Fibroblast of pulmonary artery (primary cell): ENCODE results near the gene IER5.
A peak's percentile ranks its signal among the peaks of the same experiment; 100 is the strongest.

Source experiments
- DNase-seq: peaks from one replicate; pipeline ENCODE4 v3.0.0-alpha.2; 2010; ENCODE audit warnings: low read depth
- H3K4me3 ChIP-seq: replicated peaks from 2 replicates; pipeline ENCODE4 v1.5.1; 2011; ENCODE audit warnings: low read depth, mild to moderate bottlenecking, control low read depth, low read length, moderate library complexity
- TF ChIP-seq, protein P1 (sequence below): IDR thresholded peaks from 2 replicates; pipeline ENCODE4 v1.5.1; 2011; ENCODE audit warnings: mild to moderate bottlenecking, control low read depth, low read length, inconsistent platforms; ENCODE audit errors: missing control alignments

The IER5 gene

DNA sequence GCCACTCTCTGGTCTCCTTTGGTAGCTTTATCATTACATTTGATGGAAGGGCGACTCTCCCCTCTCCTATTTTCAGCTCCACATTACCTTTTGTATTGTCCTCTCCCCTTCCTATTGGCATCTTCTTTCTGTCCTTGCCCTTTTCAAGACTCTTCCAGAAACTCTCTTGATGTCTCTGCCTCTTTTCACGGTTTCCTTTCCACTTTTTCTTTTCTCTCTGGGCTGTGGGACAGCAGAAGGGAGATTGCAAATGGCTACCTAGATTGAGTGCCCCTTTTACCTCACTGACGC lies 17.5 kb downstream of the IER5 start:
- no peak overlapping the region for H3K4me3 ChIP-seq

GRCh38 chr1:181106479-181106878 lies 18.0 kb downstream of the IER5 start:
- no peak for DNase-seq
- TF ChIP-seq, protein P1, sequence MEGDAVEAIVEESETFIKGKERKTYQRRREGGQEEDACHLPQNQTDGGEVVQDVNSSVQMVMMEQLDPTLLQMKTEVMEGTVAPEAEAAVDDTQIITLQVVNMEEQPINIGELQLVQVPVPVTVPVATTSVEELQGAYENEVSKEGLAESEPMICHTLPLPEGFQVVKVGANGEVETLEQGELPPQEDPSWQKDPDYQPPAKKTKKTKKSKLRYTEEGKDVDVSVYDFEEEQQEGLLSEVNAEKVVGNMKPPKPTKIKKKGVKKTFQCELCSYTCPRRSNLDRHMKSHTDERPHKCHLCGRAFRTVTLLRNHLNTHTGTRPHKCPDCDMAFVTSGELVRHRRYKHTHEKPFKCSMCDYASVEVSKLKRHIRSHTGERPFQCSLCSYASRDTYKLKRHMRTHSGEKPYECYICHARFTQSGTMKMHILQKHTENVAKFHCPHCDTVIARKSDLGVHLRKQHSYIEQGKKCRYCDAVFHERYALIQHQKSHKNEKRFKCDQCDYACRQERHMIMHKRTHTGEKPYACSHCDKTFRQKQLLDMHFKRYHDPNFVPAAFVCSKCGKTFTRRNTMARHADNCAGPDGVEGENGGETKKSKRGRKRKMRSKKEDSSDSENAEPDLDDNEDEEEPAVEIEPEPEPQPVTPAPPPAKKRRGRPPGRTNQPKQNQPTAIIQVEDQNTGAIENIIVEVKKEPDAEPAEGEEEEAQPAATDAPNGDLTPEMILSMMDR = no peak
- H3K4me3 ChIP-seq = no peak overlapping the region

More for the DNA sequence above, 17.5 kb downstream of the IER5 start:
- TF ChIP-seq, protein P1 = no peak
- DNase-seq = no peak

DNA sequence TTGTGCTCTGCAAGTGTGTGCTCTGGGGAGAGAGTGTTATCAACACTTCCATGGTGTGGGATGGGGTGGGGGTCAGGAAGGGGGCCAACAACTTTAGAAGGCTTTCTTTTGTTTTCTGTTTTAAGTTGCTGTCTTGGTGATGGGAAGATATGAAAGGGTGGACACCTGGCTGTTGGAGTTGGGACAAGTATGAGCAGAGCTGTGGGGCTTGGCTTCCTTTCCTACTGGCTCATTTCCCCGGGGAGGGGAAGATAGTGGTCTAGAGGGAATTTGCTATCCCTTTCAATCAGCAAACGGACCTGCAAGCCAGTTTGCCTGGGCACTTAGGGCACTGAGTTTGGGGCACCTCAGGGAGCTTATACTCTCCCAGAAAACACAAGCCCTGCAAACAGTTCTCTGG lies 19.2 kb downstream of the IER5 start:
- DNase-seq = no peak
- no peak overlapping the region for H3K4me3 ChIP-seq
- TF ChIP-seq, protein P1 = no peak

- no peak for DNase-seq
- H3K4me3 ChIP-seq = no peak overlapping the region
- TF ChIP-seq, protein P1 = no peak
Measured at GRCh38 chr1:181108304-181108867, 19.9 kb downstream of the IER5 start.

GRCh38 chr1:181110013-181110412 lies 21.5 kb downstream of the IER5 start:
- H3K4me3 ChIP-seq = no peak overlapping the region
- TF ChIP-seq, protein P1 = no peak
- no peak for DNase-seq

DNA sequence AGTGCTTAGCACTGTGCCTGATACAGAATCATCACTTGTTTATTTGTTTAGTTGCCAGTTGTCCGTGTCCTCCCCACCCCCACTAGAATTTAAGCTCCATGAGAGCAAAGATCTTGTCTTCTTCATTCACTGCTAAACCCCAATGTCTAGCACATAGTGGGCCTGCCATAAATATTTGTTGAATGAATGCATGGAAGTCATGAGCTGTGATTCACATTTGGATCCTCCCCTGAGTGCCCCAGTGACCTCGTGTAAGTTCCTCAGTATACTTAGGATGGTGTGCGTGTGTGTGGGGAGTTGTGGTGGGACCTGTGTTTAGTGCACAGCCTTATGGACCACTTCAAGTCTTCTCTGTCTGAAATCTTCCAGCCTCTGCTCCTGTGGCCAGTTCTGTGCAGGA lies 23.1 kb downstream of the IER5 start:
- H3K4me3 ChIP-seq = no peak overlapping the region
- DNase-seq = no peak
- TF ChIP-seq, protein P1 = no peak

DNA sequence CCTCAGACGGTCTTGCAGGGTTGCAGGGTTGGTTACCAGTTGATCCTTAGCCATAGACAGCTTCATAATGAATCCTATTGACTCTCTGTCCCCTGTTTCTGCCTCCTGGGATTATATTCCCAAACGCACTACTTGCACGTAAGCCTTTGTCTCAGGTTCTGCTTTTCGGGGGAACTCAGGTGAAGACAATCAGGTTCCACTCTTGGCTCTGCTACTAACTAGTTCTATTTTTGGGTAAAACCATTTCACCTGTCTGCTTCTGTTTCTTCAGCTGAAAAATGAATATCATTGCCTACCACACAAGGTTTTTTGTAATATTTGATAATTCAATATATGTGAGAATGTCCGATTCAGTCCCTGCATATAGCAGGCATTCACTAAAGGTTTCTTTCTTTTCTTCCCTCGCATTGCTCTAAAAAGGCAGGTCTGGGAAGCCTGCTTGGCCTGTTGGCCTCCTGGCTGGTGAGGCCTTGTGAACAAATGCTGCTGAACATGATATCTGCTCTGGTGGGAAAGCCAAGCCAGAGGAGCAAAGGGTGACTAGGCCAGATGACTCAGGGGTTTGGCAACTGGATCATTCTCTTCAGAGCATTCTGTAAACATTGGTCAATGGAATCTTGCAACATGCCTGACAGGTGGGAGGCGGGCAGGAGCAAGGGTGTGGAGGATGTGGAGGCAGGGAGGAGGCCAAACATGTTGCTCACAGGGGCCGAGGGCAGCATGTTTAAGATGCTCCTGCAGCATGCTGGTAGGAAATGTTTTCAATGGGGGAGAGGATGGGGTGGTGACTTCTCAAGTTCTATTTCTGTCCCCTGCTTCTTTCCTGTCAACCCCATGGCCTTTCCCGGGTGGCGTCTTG lies 23.8 kb downstream of the IER5 start:
- no peak overlapping the region for H3K4me3 ChIP-seq
- peak; percentile 99 for DNase-seq
- TF ChIP-seq, protein P1 = no peak
